HFF-Myc (cell line): ENCODE measurements around the gene MFN2.

Source experiments
- DNase-seq: peaks from one replicate; pipeline ENCODE4 v3.0.0-alpha.2; 2011; ENCODE audit warnings: low read depth; ENCODE audit errors: extremely low read depth
- H3K4me3 ChIP-seq: replicated peaks from 2 replicates; pipeline ENCODE4 v1.5.1; 2011; ENCODE audit warnings: low read depth, mild to moderate bottlenecking, control low read depth, low read length
- CTCF ChIP-seq: IDR thresholded peaks from 2 replicates; pipeline ENCODE4 v1.5.1; 2012; ENCODE audit warnings: mild to moderate bottlenecking, low read depth, low read length, control low read depth; ENCODE audit errors: missing control alignments

The MFN2 gene

GRCh38 chr1:12016182-12016581, 35.9 kb downstream of the MFN2 start:
- no peak for DNase-seq
- no peak overlapping the region for H3K4me3 ChIP-seq
- no peak for TF ChIP-seq CTCF

- peak overlapping the region; percentile 75 for H3K4me3 ChIP-seq
- DNase-seq = no peak
- TF ChIP-seq CTCF = no peak
Measured at GRCh38 chr1:12019858-12020509, 39.7 kb downstream of the MFN2 start.

GRCh38 chr1:12021616-12022015, 41.4 kb downstream of the MFN2 start:
- DNase-seq = no peak
- no peak for TF ChIP-seq CTCF
- H3K4me3 ChIP-seq = no peak overlapping the region

- DNase-seq = no peak
- no peak overlapping the region for H3K4me3 ChIP-seq
- no peak for TF ChIP-seq CTCF
Measured at GRCh38 chr1:12022036-12022435, 41.8 kb downstream of the MFN2 start.

- DNase-seq = no peak
- no peak overlapping the region for H3K4me3 ChIP-seq
- no peak for TF ChIP-seq CTCF
Measured at GRCh38 chr1:12026586-12026985, 46.3 kb downstream of the MFN2 start.

GRCh38 chr1:12028248-12028647, 48.0 kb downstream of the MFN2 start:
- DNase-seq = no peak
- TF ChIP-seq CTCF = no peak
- H3K4me3 ChIP-seq = no peak overlapping the region

GRCh38 chr1:12028957-12029511, 48.8 kb downstream of the MFN2 start:
- no peak for DNase-seq
- H3K4me3 ChIP-seq = no peak overlapping the region
- TF ChIP-seq CTCF = no peak
